Measurements from ENCODE around the gene MAML3. TPM values are rescaled to one million over a fixed set of nuclear protein-coding genes. Genes with fewer than 3 reads are reported as not detected.

Gene MAML3
- total RNA-seq, 1 donor from 2014 or later, result 59.4 TPM

DNA sequence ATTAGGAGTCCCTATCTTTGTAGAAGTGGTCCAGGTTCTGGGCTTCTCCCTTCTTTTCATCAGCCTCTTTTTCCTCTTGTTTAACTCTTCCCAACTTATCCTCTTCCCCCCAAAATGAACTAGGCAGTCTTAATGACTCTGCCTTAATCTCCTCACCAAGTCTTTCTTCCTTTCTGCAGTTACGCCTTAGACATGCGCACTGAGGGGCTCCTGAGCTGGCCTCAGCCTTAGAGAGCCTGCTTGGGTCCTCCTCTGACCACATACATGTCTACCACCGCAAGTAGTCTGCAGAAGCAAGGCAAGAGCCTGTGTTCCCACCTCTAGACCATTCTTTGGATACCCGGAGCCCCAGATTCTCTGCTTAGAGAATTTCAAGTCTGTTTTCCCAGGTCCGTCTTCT is 288.4 kb downstream of the MAML3 start:
- peaks cover 35% of the 10 kb centered on the region for H3K4me1 Mint-ChIP-seq (ENCODE audit: low read depth, unreplicated experiment)
- peaks cover 7% of the 10 kb centered on the region for H3K36me3 Mint-ChIP-seq (ENCODE audit: unreplicated experiment)
- TF ChIP-seq, protein P1, sequence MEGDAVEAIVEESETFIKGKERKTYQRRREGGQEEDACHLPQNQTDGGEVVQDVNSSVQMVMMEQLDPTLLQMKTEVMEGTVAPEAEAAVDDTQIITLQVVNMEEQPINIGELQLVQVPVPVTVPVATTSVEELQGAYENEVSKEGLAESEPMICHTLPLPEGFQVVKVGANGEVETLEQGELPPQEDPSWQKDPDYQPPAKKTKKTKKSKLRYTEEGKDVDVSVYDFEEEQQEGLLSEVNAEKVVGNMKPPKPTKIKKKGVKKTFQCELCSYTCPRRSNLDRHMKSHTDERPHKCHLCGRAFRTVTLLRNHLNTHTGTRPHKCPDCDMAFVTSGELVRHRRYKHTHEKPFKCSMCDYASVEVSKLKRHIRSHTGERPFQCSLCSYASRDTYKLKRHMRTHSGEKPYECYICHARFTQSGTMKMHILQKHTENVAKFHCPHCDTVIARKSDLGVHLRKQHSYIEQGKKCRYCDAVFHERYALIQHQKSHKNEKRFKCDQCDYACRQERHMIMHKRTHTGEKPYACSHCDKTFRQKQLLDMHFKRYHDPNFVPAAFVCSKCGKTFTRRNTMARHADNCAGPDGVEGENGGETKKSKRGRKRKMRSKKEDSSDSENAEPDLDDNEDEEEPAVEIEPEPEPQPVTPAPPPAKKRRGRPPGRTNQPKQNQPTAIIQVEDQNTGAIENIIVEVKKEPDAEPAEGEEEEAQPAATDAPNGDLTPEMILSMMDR (IDR thresholded peaks at IDR 0.05; ENCODE audit: partially characterized antibody, unreplicated experiment), result no peak
- H3K27ac Mint-ChIP-seq (ENCODE audit: unreplicated experiment), result peak overlapping the region; percentile 45
- peaks cover 14% of the 10 kb centered on the region for H3K9me3 Mint-ChIP-seq (ENCODE audit: unreplicated experiment)
- no peak for DNase-seq
- H3K4me3 Mint-ChIP-seq (ENCODE audit: unreplicated experiment), result no peak overlapping the region
- H3K27me3 Mint-ChIP-seq (ENCODE audit: unreplicated experiment), result peaks cover 2% of the 10 kb centered on the region

DNA sequence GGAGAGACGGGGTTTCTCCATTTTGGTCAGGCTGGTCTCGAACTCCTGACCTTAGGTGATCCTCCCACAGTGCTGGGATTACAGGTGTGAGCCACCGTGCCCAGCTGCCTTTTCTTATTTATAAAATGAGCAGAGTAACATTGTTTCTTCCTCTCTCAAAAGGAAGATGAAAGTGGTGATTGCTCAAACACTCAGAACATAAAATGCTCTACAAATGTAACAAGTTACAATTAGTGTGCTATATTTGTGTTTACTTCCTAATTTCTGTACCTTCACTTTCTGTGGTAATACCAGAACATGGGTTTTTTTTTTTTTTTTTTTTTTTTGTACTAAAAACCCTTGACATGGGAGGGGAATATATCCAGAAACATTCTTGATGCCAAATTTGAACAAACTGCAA is 290.5 kb downstream of the MAML3 start:
- peaks cover 2% of the 10 kb centered on the region for H3K27me3 Mint-ChIP-seq (ENCODE audit: unreplicated experiment)
- TF ChIP-seq, protein P1 (IDR thresholded peaks at IDR 0.05; ENCODE audit: partially characterized antibody, unreplicated experiment), result no peak
- no peak for DNase-seq
- no peak overlapping the region for H3K4me3 Mint-ChIP-seq (ENCODE audit: unreplicated experiment)
- H3K36me3 Mint-ChIP-seq (ENCODE audit: unreplicated experiment), result peaks cover 11% of the 10 kb centered on the region
- peaks cover 13% of the 10 kb centered on the region for H3K9me3 Mint-ChIP-seq (ENCODE audit: unreplicated experiment)
- H3K27ac Mint-ChIP-seq (ENCODE audit: unreplicated experiment), result no peak overlapping the region
- H3K4me1 Mint-ChIP-seq (ENCODE audit: low read depth, unreplicated experiment), result peaks cover 29% of the 10 kb centered on the region

DNA sequence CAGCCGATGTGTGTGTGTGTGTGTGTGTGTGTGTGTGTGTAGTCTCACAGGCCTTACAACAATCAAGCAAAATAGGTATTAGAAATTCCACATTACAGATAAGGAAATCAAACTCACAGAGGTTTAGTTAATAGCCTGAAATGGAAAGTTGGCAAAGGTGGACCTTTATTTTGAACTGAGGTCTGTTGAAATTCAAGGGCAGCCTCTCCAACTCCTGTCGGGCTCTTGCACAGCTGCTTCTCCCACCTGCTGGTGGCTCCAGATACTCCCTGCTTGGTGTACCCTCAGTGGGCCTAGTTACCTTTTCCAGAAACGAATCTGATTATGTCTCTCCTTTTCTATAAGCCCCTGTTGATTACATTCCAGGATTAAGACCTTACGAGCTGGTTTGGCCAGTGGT is 292.5 kb downstream of the MAML3 start:
- Mint-ChIP-seq H3K4me3 (ENCODE audit: unreplicated experiment) (no peak overlapping the region), H3K36me3 (ENCODE audit: unreplicated experiment) (peaks cover 11% of the 10 kb centered on the region), H3K27me3 (ENCODE audit: unreplicated experiment) (peaks cover 2% of the 10 kb centered on the region), H3K9me3 (ENCODE audit: unreplicated experiment) (peaks cover 14% of the 10 kb centered on the region), H3K4me1 (ENCODE audit: low read depth, unreplicated experiment) (peaks cover 33% of the 10 kb centered on the region), H3K27ac (ENCODE audit: unreplicated experiment) (peak overlapping the region; percentile 45)
- no peak for DNase-seq
- TF ChIP-seq, protein P1 (IDR thresholded peaks at IDR 0.05; ENCODE audit: partially characterized antibody, unreplicated experiment), result no peak

DNA sequence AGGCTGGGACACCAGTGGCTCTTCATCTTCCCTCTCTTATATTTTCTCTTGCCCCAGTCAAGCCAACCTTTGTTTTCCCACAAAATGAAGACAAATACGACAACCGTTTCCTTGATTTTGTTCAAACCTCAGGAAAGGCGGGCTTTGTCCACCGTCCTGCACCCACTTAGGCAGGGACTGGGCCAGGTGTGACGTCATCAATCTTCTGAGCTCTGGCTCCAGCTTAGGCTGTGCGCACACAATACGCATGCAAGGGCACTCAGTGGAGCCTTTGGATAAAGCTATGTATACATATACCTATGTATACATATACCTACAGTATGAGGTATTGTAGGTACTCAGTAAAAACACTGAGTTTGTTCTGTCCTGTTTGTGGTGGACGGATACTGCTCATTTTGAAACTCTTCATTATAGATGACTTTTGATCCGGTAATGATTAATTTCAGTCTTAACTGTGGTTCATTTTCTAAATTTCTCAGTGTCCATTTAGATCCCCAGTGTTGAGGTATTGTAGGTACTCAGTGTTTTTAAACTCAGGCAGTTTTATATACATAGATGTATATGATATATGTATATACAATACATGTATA is 293.5 kb downstream of the MAML3 start:
- TF ChIP-seq, protein P1 (IDR thresholded peaks at IDR 0.05; ENCODE audit: partially characterized antibody, unreplicated experiment), result no peak
- no peak overlapping the region for H3K4me3 Mint-ChIP-seq (ENCODE audit: unreplicated experiment)
- no peak for DNase-seq
- peaks cover 9% of the 10 kb centered on the region for H3K36me3 Mint-ChIP-seq (ENCODE audit: unreplicated experiment)
- peaks cover 32% of the 10 kb centered on the region for H3K4me1 Mint-ChIP-seq (ENCODE audit: low read depth, unreplicated experiment)
- H3K9me3 Mint-ChIP-seq (ENCODE audit: unreplicated experiment), result peaks cover 13% of the 10 kb centered on the region
- no peak overlapping the region for H3K27ac Mint-ChIP-seq (ENCODE audit: unreplicated experiment)
- H3K27me3 Mint-ChIP-seq (ENCODE audit: unreplicated experiment), result peaks cover 2% of the 10 kb centered on the region

DNA sequence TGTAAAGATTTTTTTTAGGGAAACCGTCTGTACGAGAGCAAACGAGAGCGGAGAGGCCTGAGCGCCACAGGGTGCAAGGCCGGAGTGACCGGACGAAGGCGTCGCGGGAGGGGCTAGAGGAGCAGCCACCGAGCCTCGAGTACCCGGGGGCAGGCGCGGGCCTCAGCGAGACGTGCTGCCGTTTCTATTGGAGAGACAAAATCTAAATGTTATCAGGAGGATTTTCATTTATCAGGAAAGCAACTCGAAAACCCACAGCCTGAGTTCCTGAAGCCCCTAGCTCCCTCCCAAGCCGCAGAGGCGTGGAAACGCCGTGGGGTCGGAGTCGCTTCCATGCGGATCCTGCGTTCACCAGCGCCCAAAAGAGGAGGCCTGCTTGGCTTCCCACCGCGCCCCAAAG is 294.1 kb downstream of the MAML3 start:
- peaks cover 4% of the 10 kb centered on the region for H3K36me3 Mint-ChIP-seq (ENCODE audit: unreplicated experiment)
- H3K9me3 Mint-ChIP-seq (ENCODE audit: unreplicated experiment), result peaks cover 10% of the 10 kb centered on the region
- no peak for DNase-seq
- peaks cover 2% of the 10 kb centered on the region for H3K27me3 Mint-ChIP-seq (ENCODE audit: unreplicated experiment)
- H3K27ac Mint-ChIP-seq (ENCODE audit: unreplicated experiment), result no peak overlapping the region
- peaks cover 30% of the 10 kb centered on the region for H3K4me1 Mint-ChIP-seq (ENCODE audit: low read depth, unreplicated experiment)
- no peak overlapping the region for H3K4me3 Mint-ChIP-seq (ENCODE audit: unreplicated experiment)
- TF ChIP-seq, protein P1 (IDR thresholded peaks at IDR 0.05; ENCODE audit: partially characterized antibody, unreplicated experiment), result no peak
